Thoracic aorta (tissue), 2 donors: Measurements from ENCODE around the gene SMAP2. TPM values are rescaled to one million over a fixed set of nuclear protein-coding genes. Genes with fewer than 3 reads are reported as not detected.
A peak's percentile ranks its signal among the peaks of the same experiment; 100 is the strongest.

ENCODE experiments used
- ATAC-seq: fragments of 150-250 bp; one replicate; pipeline ENCODE4 v1.8.0; 2017; ENCODE audit warnings: low read depth; ENCODE audit not compliant: insufficient number of reproducible peaks, low FRiP score
- DNase-seq: peaks from one replicate; pipeline ENCODE4 v3.0.0-alpha.2; 2020; ENCODE audit warnings: low spot score
- H3K27ac ChIP-seq, 2 donors: fragments of 200-600 bp; sonication (generic); 1 replicate in 1 of 2; 2 replicates in 1 of 2; pipeline ENCODE4 v1.5.1; 2016; ENCODE audit warnings: mild to moderate bottlenecking in 2 of 2, moderate library complexity in 2 of 2
- H3K27me3 ChIP-seq: fragments of 200-600 bp; sonication (generic); replicated peaks from 2 replicates; pipeline ENCODE4 v1.6.0; 2016; ENCODE audit warnings: mild to moderate bottlenecking; ENCODE audit not compliant: insufficient read depth
- H3K36me3 ChIP-seq: fragments of 200-600 bp; sonication (generic); one replicate; pipeline ENCODE4 v1.5.1; 2016
- H3K4me1 ChIP-seq, 2 donors: fragments of 200-600 bp; sonication (generic); 1 replicate in 1 of 2; 2 replicates in 1 of 2; pipeline versions ENCODE4 v1.5.1 to v1.6.0; 2016; ENCODE audit warnings: low read depth in 2 of 2, mild to moderate bottlenecking in 1 of 2; ENCODE audit not compliant: control insufficient read depth in 1 of 2
- H3K4me3 ChIP-seq: fragments of 200-600 bp; sonication (generic); 2 replicates; pipeline ENCODE4 v1.5.1; 2016; ENCODE audit warnings: mild to moderate bottlenecking
- H3K9me3 ChIP-seq: fragments of 200-600 bp; sonication (generic); 2 replicates; pipeline ENCODE4 v1.5.1; 2016
- CTCF ChIP-seq: fragments of 200-600 bp; sonication (generic); IDR thresholded peaks from one replicate; pipeline ENCODE4 v1.5.1; 2019; ENCODE audit warnings: antibody characterized with exemption
- total RNA-seq, 2 donors: library from RNA; depleted of rRNA; stranded (reverse); fragments of >200 nt; gene quantifications; one replicate each; pipeline versions ENCODE4 v1.1.0 to v1.2.3, GENCODE V29; 2016

SMAP2 gene
- total RNA-seq, 2 donors from 2014 or later, result 42.3 to 75.3 TPM

- ATAC-seq, result no peak
- Histone ChIP-seq H3K36me3 (no peaks in the 10 kb centered on the region), H3K4me1 (peaks cover 23 to 31% of the 10 kb centered on the region in 2 donors), H3K27ac (peak overlapping the region in 1 of 2 donors; percentile 22), H3K9me3 (no peaks in the 10 kb centered on the region), H3K27me3 (no peaks in the 10 kb centered on the region), H3K4me3 (peak overlapping the region; percentile 25)
- DNase-seq, result no peak
- TF ChIP-seq CTCF, result no peak
Observed at GRCh38 chr1:40381268-40382107, 8.0 kb downstream of the SMAP2 start.

GRCh38 chr1:40382108-40382460 lies 8.6 kb downstream of the SMAP2 start:
- H3K4me3 ChIP-seq, result peak overlapping the region; percentile 25
- no peaks in the 10 kb centered on the region for H3K27me3 ChIP-seq
- DNase-seq (no peak), ATAC-seq (no peak)
- H3K4me1 ChIP-seq, result peaks cover 27 to 35% of the 10 kb centered on the region in 2 donors
- H3K27ac ChIP-seq, result peak overlapping the region in 1 of 2 donors; percentile 22
- no peaks in the 10 kb centered on the region for H3K36me3 ChIP-seq
- H3K9me3 ChIP-seq, result no peaks in the 10 kb centered on the region
- TF ChIP-seq CTCF, result no peak

- H3K27ac ChIP-seq, result peak overlapping the region in 1 of 2 donors; percentile 12
- TF ChIP-seq CTCF, result no peak
- no peak for DNase-seq
Observed at GRCh38 chr1:40382601-40383000, 9.1 kb downstream of the SMAP2 start.

GRCh38 chr1:40383095-40383487 lies 9.6 kb downstream of the SMAP2 start:
- TF ChIP-seq CTCF, result no peak
- Histone ChIP-seq H3K4me3 (no peak overlapping the region), H3K36me3 (no peaks in the 10 kb centered on the region), H3K27ac (peak overlapping the region in 1 of 2 donors; percentile 12), H3K9me3 (no peaks in the 10 kb centered on the region), H3K4me1 (peaks cover 33 to 40% of the 10 kb centered on the region in 2 donors), H3K27me3 (no peaks in the 10 kb centered on the region)
- DNase-seq (no peak), ATAC-seq (no peak)

More at GRCh38 chr1:40382601-40383000, 9.1 kb downstream of the SMAP2 start:
- Histone ChIP-seq H3K4me1 (peaks cover 32 to 39% of the 10 kb centered on the region in 2 donors), H3K4me3 (no peak overlapping the region), H3K27me3 (no peaks in the 10 kb centered on the region), H3K9me3 (no peaks in the 10 kb centered on the region), H3K36me3 (no peaks in the 10 kb centered on the region)
- no peak for ATAC-seq

GRCh38 chr1:40383488-40384412 lies 10.2 kb downstream of the SMAP2 start:
- no peak for TF ChIP-seq CTCF
- H3K4me3 ChIP-seq, result no peak overlapping the region
- H3K27me3 ChIP-seq, result no peaks in the 10 kb centered on the region
- H3K27ac ChIP-seq, result peak overlapping the region in 1 of 2 donors; percentile 38
- no peaks in the 10 kb centered on the region for H3K9me3 ChIP-seq
- no peak for DNase-seq
- H3K4me1 ChIP-seq, result peaks cover 33 to 40% of the 10 kb centered on the region in 2 donors
- no peak for ATAC-seq
- H3K36me3 ChIP-seq, result no peaks in the 10 kb centered on the region
